Measurements from ENCODE around the gene SNAPC1. TPM values are rescaled to one million over a fixed set of nuclear protein-coding genes. Genes with fewer than 3 reads are reported as not detected.

Gene SNAPC1
- total RNA-seq, 1 experiment from 2014 or later, result 6.8 TPM

DNA sequence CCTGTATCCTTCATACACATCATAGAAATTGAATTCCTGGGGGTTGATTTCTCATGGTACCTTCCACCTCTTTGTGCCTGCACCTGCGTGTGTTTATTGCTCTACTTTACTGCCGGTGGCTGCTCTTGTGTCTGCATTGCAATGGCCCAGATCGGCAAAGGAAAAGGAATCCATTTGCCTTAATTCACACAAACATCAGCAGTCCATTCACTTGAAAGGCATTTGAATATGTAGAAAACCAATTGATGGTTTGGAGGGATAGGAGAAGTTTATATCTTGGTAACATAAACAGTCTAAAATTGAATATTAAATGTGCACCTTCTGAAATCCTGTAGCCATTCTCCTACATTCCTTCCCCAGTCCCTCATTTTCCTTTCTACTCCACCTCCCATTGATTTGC, 74.0 kb downstream of the SNAPC1 start:
- no peak overlapping the region for H4K91ac ChIP-seq (ENCODE audit: insufficient read length, low read depth, low read length)
- H3K27ac ChIP-seq (ENCODE audit: insufficient read length, low read depth, low read length), result no peak overlapping the region
- no peak overlapping the region for H3K4me2 ChIP-seq (ENCODE audit: insufficient read depth, insufficient read length, low read length)
- peaks cover 15 to 16% of the 10 kb centered on the region in 2 experiments for H3K4me1 Mint-ChIP-seq
- no peak overlapping the region for H2BK5ac ChIP-seq (ENCODE audit: insufficient read length, low read length)
- H3K4me1 ChIP-seq (ENCODE audit: insufficient read depth, low read length), result peaks cover 2% of the 10 kb centered on the region; the same call in 1 of the 2 replicates
- H3K14ac ChIP-seq (ENCODE audit: insufficient read depth, low read length), result no peak overlapping the region; the same call in 1 of the 2 replicates
- H2BK120ac ChIP-seq (ENCODE audit: low read depth, low read length, poor library complexity, severe bottlenecking), result no peak overlapping the region
- H4K5ac ChIP-seq (ENCODE audit: insufficient read length, low read depth, low read length), result no peak overlapping the region
- H3K27ac Mint-ChIP-seq, result peak overlapping the region in 2 of 3 experiments; percentile 9 to 29; a peak in 3 of 7 replicates
- H2AFZ ChIP-seq (ENCODE audit: low read length), result peak overlapping the region; percentile 37
- WGBS (ENCODE audit: extremely low coverage, insufficient read length, low lambda C conversion rate), result no CpG with 5 or more reads among the region's 3 CpGs
- TF ChIP-seq, protein P1, sequence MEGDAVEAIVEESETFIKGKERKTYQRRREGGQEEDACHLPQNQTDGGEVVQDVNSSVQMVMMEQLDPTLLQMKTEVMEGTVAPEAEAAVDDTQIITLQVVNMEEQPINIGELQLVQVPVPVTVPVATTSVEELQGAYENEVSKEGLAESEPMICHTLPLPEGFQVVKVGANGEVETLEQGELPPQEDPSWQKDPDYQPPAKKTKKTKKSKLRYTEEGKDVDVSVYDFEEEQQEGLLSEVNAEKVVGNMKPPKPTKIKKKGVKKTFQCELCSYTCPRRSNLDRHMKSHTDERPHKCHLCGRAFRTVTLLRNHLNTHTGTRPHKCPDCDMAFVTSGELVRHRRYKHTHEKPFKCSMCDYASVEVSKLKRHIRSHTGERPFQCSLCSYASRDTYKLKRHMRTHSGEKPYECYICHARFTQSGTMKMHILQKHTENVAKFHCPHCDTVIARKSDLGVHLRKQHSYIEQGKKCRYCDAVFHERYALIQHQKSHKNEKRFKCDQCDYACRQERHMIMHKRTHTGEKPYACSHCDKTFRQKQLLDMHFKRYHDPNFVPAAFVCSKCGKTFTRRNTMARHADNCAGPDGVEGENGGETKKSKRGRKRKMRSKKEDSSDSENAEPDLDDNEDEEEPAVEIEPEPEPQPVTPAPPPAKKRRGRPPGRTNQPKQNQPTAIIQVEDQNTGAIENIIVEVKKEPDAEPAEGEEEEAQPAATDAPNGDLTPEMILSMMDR (conservative IDR thresholded peaks at IDR 0.05), result no peak
- H3K4me3 Mint-ChIP-seq, result no peak overlapping the region; a peak in 1 of 5 replicates
- no peaks in the 10 kb centered on the region for H3K36me3 Mint-ChIP-seq (ENCODE audit: insufficient read depth in 1 of 3, low read depth in 3 of 3)
- H3K23me2 ChIP-seq (ENCODE audit: insufficient read length, low read depth, low read length, poor library complexity, severe bottlenecking), result no peaks in the 10 kb centered on the region
- no peak overlapping the region for H2BK12ac ChIP-seq (ENCODE audit: insufficient read length, low read depth, low read length)
- H3K9me3 ChIP-seq (ENCODE audit: control insufficient read depth, low read depth, low read length), result no peaks in the 10 kb centered on the region
- no peak overlapping the region for H2BK15ac ChIP-seq (ENCODE audit: low read depth, low read length)
- no peaks in the 10 kb centered on the region for H3K9me3 Mint-ChIP-seq
- no peaks in the 10 kb centered on the region for H3K79me1 ChIP-seq (ENCODE audit: insufficient read depth, low read depth, low read length, poor library complexity, severe bottlenecking)
- H3K56ac ChIP-seq (ENCODE audit: insufficient read length, low read depth, low read length), result no peak overlapping the region
- no peak overlapping the region for H3K18ac ChIP-seq (ENCODE audit: insufficient read length, low read depth, low read length)
- no peak for DNase-seq
- H3K23ac ChIP-seq (ENCODE audit: insufficient read length, low read depth, low read length), result no peak overlapping the region
- no peak overlapping the region for H2AK5ac ChIP-seq (ENCODE audit: insufficient read length, low read length)
- H4K20me1 ChIP-seq (ENCODE audit: control insufficient read depth, insufficient read depth, insufficient read length), result no peaks in the 10 kb centered on the region
- H2BK20ac ChIP-seq (ENCODE audit: low read depth, low read length, poor library complexity, severe bottlenecking), result no peak overlapping the region
- no peak overlapping the region for H3T11ph ChIP-seq (ENCODE audit: low read length)
- H4K8ac ChIP-seq (replicated peaks; ENCODE audit: insufficient read length, low read depth, low read length), result no peak overlapping the region
- no peak overlapping the region for H3K9ac ChIP-seq (ENCODE audit: extremely low read depth, insufficient read length, low read length)
- H3K4ac ChIP-seq (ENCODE audit: low read depth, low read length), result no peak overlapping the region
- no peaks in the 10 kb centered on the region for H3K79me2 ChIP-seq (ENCODE audit: insufficient read depth, low read length)
- H3K27me3 Mint-ChIP-seq (ENCODE audit: low read depth), result no peaks in the 10 kb centered on the region
- H3K27me3 ChIP-seq (ENCODE audit: insufficient read depth, low read length), result no peaks in the 10 kb centered on the region

Measured in H9 (cell line).